Measurements from ENCODE around the gene CDK12.

GRCh38 chr17:39581759-39582085 is 120.4 kb downstream of the CDK12 start:
- TF ChIP-seq POLR2A (IDR thresholded peaks at IDR 0.05) (no peak), CTCF (IDR thresholded peaks at IDR 0.05) (no peak)
